ENCODE results near the gene TTC9.
"Not testable (repeated sequence)": the region's sequence is repeated elsewhere in the genome, so short reads cannot be mapped to it uniquely, and the experiment has no call there.

TTC9 gene

GRCh38 chr14:70685474-70686197 is 43.9 kb downstream of the TTC9 start:
- no peak for DNase-seq

- DNase-seq = no peak
Observed at GRCh38 chr14:70692210-70692609, 50.5 kb downstream of the TTC9 start.

GRCh38 chr14:70696026-70696425 is 54.3 kb downstream of the TTC9 start:
- DNase-seq = no peak

- DNase-seq = no peak
Observed at GRCh38 chr14:70697701-70698100, 56.0 kb downstream of the TTC9 start.

GRCh38 chr14:70698288-70698687 is 56.6 kb downstream of the TTC9 start:
- no peak for DNase-seq

- no peak for DNase-seq
Observed at GRCh38 chr14:70699646-70700045, 57.9 kb downstream of the TTC9 start.

- no peak for DNase-seq
Observed at GRCh38 chr14:70700955-70701585, 59.4 kb downstream of the TTC9 start.

GRCh38 chr14:70701610-70702009 is 59.9 kb downstream of the TTC9 start:
- DNase-seq = no peak

GRCh38 chr14:70702161-70702560 is 60.4 kb downstream of the TTC9 start:
- no peak for DNase-seq

GRCh38 chr14:70703621-70704168 is 62.0 kb downstream of the TTC9 start:
- DNase-seq = not testable (repeated sequence)

- no peak for DNase-seq
Observed at GRCh38 chr14:70704960-70705359, 63.2 kb downstream of the TTC9 start.

- DNase-seq = no peak
Observed at GRCh38 chr14:70706177-70706576, 64.5 kb downstream of the TTC9 start.

GRCh38 chr14:70707138-70708038 is 65.7 kb downstream of the TTC9 start:
- no peak for DNase-seq

- DNase-seq = no peak
Observed at GRCh38 chr14:70708717-70709570, 67.2 kb downstream of the TTC9 start.

- no peak for DNase-seq
Observed at GRCh38 chr14:70709726-70710382, 68.1 kb downstream of the TTC9 start.

- no peak for DNase-seq
Observed at GRCh38 chr14:70711451-70711850, 69.7 kb downstream of the TTC9 start.

GRCh38 chr14:70713096-70713495 is 71.4 kb downstream of the TTC9 start:
- DNase-seq = no peak

- no peak for DNase-seq
Observed at GRCh38 chr14:70713511-70713916, 71.8 kb downstream of the TTC9 start.

- no peak for DNase-seq
Observed at GRCh38 chr14:70714055-70714550, 72.4 kb downstream of the TTC9 start.

- DNase-seq = no peak
Observed at GRCh38 chr14:70716483-70716882, 74.8 kb downstream of the TTC9 start.

GRCh38 chr14:70716958-70717357 is 75.2 kb downstream of the TTC9 start:
- no peak for DNase-seq

Measured in NCI-H1048 (cell line).